Stimulated activated CD4-positive, alpha-beta T cell treated with anti-CD3 and anti-CD28 coated beads, Interleukin-2, amount 100 ng/mL, for 48 hours (primary cell): ENCODE measurements around the gene EXOC5.
"Not testable (repeated sequence)": the region's sequence is repeated elsewhere in the genome, so short reads cannot be mapped to it uniquely, and the experiment has no call there.

Source experiments
- DNase-seq, 2 donors: peaks; one replicate each; pipeline ENCODE4 v3.0.0-alpha.2; 2020

The EXOC5 gene

GRCh38 chr14:57246933-57247657 is 21.6 kb downstream of the EXOC5 start:
- no peak for DNase-seq

- no peak for DNase-seq
These were observed 22.8 kb downstream of the EXOC5 start for GRCh38 chr14:57245941-57246340.

GRCh38 chr14:57244106-57244505 is 24.6 kb downstream of the EXOC5 start:
- DNase-seq: no peak

- no peak for DNase-seq
These were observed 25.4 kb downstream of the EXOC5 start for GRCh38 chr14:57243320-57243719.

- DNase-seq: not testable (repeated sequence)
These were observed 28.6 kb downstream of the EXOC5 start for GRCh38 chr14:57240115-57240514.

GRCh38 chr14:57232006-57232405 is 36.7 kb downstream of the EXOC5 start:
- DNase-seq: no peak

GRCh38 chr14:57228320-57228719 is 40.4 kb downstream of the EXOC5 start:
- DNase-seq: not testable (repeated sequence)

- DNase-seq: no peak
These were observed 41.6 kb downstream of the EXOC5 start for GRCh38 chr14:57227083-57227482.

- DNase-seq: no peak
These were observed 46.8 kb downstream of the EXOC5 start for GRCh38 chr14:57221931-57222330.

- no peak for DNase-seq
These were observed 55.8 kb downstream of the EXOC5 start for GRCh38 chr14:57212919-57213318.

- DNase-seq: no peak
These were observed 59.1 kb downstream of the EXOC5 start for GRCh38 chr14:57209561-57209960.

- DNase-seq: no peak
These were observed 62.8 kb downstream of the EXOC5 start for GRCh38 chr14:57205938-57206337.

GRCh38 chr14:57202672-57203071 is 66.0 kb downstream of the EXOC5 start:
- not testable (repeated sequence) for DNase-seq

GRCh38 chr14:57199921-57200320 is 68.8 kb downstream of the EXOC5 start:
- no peak for DNase-seq

- no peak for DNase-seq
These were observed 79.6 kb downstream of the EXOC5 start for GRCh38 chr14:57189070-57189469.

- DNase-seq: peak in 1 of 2 donors; percentile 2
These were observed 85.8 kb downstream of the EXOC5 start for GRCh38 chr14:57182760-57183503.

GRCh38 chr14:57179273-57179672 is 89.4 kb downstream of the EXOC5 start:
- no peak for DNase-seq

GRCh38 chr14:57174466-57174865 is 94.2 kb downstream of the EXOC5 start:
- DNase-seq: no peak

- no peak for DNase-seq
These were observed 96.8 kb downstream of the EXOC5 start for GRCh38 chr14:57171903-57172302.

- DNase-seq: no peak
These were observed 97.3 kb downstream of the EXOC5 start for GRCh38 chr14:57171363-57171762.

- no peak for DNase-seq
These were observed 98.8 kb downstream of the EXOC5 start for GRCh38 chr14:57169901-57170300.

- DNase-seq: no peak
These were observed 100.5 kb downstream of the EXOC5 start for GRCh38 chr14:57168138-57168679.

- no peak for DNase-seq
These were observed 107.0 kb downstream of the EXOC5 start for GRCh38 chr14:57161583-57162234.

GRCh38 chr14:57160333-57160732 is 108.4 kb downstream of the EXOC5 start:
- no peak for DNase-seq
